Measurements from ENCODE around the gene PHACTR2. TPM values are rescaled to one million over a fixed set of nuclear protein-coding genes. Genes with fewer than 3 reads are reported as not detected.

PHACTR2 gene
- total and polyA plus RNA-seq, 2 of the 13 experiments (the other 11 are each of a cell fraction or from before 2014, with no cell fraction given): 11.3 to 28.2 TPM

DNA sequence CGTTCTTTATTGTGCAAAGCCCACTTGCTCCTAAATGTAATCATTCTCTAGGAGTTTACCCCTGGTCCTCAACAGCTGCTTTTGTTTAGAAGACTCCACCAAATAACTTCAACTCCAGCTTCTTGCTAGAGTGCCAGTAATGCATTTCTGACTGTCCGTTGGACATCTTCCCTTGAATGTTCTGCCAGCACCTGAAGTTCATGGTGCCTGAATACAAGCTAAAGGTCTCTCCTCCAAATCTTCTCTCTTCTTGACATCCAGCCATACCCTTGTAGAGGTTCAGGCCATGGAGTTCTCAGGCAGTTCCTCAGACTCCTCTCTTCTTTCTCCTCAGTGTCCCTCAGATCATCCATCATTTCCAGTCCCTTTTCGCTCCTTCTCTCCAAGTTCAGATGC, 21.7 kb downstream of the PHACTR2 start:
- Histone ChIP-seq H4K20me1 (ENCODE audit: insufficient read depth, low read length) (no peaks in the 10 kb centered on the region), H3K4me1 (ENCODE audit: insufficient read depth, low read length) (peaks cover 48% of the 10 kb centered on the region), H3K9me3 (ENCODE audit: low read length) (no peaks in the 10 kb centered on the region), H3K79me2 (ENCODE audit: insufficient read depth, low read length) (peaks cover 16% of the 10 kb centered on the region), H3K36me3 (replicated peaks in 1 of 2; ENCODE audit: control insufficient read depth in 1 of 2, insufficient read depth in 2 of 2, low read length in 2 of 2) (peaks cover 0 to 4% of the 10 kb centered on the region in 2 experiments; a peak in 1 of 5 replicates), H3K27ac (ENCODE audit: extremely low read length, insufficient read depth, low read length) (no peak overlapping the region), H3K4me2 (ENCODE audit: low read depth, low read length) (no peak overlapping the region), H3K27me3 (ENCODE audit: control insufficient read depth in 1 of 2, insufficient read depth in 2 of 2, low read length in 2 of 2) (no peaks in the 10 kb centered on the region), H2AFZ (ENCODE audit: low read length) (no peak overlapping the region), H3K9ac (ENCODE audit: insufficient read depth, low read depth, low read length) (no peak overlapping the region), H3K4me3 (replicated peaks in 1 of 3; ENCODE audit: insufficient read depth in 1 of 3, low read depth in 2 of 3, low read length in 3 of 3) (no peak overlapping the region)
- ChIA-PET CTCF (ENCODE audit: low intra/inter-chr PET ratio, low total read pairs) (no interaction called here), POLR2A (no interaction called here)
- in situ Hi-C loops (cut with HindIII; ENCODE audit: extremely low pct_ligation_motif_present, low pct_unique_long_range_greater_than_20kb): no loop called here
- DNase-seq (ENCODE audit: low spot score) (no peak), ATAC-seq (no peak), FAIRE-seq (no peak)
- WGBS (ENCODE audit: low lambda C conversion rate): 71% methylated on average over 3 of the region's 3 CpGs
- intact Hi-C loops (cut with micrococcal nuclease; ENCODE audit: unreplicated experiment): no loop called here
- TF ChIP-seq CEBPG (CRISPR knock-in tag; IDR thresholded peaks at IDR 0.05) (no peak), ZSCAN9 (CRISPR knock-in tag; IDR thresholded peaks at IDR 0.05; ENCODE audit: borderline replicate concordance) (no peak), EZH2 (conservative IDR thresholded peaks at IDR 0.05; ENCODE audit: low read depth, low read length) (no peak), POLR2G (IDR thresholded peaks at IDR 0.05; ENCODE audit: low read depth, low read length) (no peak), ZNF224 (CRISPR knock-in tag; IDR thresholded peaks at IDR 0.05) (no peak), ZNF256 (CRISPR knock-in tag; conservative IDR thresholded peaks at IDR 0.05) (no peak), MEF2D (CRISPR knock-in tag; IDR thresholded peaks at IDR 0.05) (no peak), DMAP1 (CRISPR knock-in tag; IDR thresholded peaks at IDR 0.05) (no peak), ZNF891 (CRISPR knock-in tag; IDR thresholded peaks at IDR 0.05) (no peak), ZNF138 (CRISPR knock-in tag; IDR thresholded peaks at IDR 0.05; ENCODE audit: low read depth) (no peak), NFYB (CRISPR knock-in tag; IDR thresholded peaks at IDR 0.05) (no peak)
- TF ChIP-seq, protein P1, sequence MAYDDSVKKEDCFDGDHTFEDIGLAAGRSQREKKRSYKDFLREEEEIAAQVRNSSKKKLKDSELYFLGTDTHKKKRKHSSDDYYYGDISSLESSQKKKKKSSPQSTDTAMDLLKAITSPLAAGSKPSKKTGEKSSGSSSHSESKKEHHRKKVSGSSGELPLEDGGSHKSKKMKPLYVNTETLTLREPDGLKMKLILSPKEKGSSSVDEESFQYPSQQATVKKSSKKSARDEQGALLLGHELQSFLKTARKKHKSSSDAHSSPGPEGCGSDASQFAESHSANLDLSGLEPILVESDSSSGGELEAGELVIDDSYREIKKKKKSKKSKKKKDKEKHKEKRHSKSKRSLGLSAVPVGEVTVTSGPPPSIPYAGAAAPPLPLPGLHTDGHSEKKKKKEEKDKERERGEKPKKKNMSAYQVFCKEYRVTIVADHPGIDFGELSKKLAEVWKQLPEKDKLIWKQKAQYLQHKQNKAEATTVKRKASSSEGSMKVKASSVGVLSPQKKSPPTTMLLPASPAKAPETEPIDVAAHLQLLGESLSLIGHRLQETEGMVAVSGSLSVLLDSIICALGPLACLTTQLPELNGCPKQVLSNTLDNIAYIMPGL (CRISPR knock-in tag; IDR thresholded peaks at IDR 0.05; ENCODE audit: borderline replicate concordance in 1 of 2, low read depth in 1 of 2): no peak
- no TSS peak for BruUV-seq (replicated peaks)

Data from HepG2 (cell line).